ENCODE data around the gene SOX21.

DNA sequence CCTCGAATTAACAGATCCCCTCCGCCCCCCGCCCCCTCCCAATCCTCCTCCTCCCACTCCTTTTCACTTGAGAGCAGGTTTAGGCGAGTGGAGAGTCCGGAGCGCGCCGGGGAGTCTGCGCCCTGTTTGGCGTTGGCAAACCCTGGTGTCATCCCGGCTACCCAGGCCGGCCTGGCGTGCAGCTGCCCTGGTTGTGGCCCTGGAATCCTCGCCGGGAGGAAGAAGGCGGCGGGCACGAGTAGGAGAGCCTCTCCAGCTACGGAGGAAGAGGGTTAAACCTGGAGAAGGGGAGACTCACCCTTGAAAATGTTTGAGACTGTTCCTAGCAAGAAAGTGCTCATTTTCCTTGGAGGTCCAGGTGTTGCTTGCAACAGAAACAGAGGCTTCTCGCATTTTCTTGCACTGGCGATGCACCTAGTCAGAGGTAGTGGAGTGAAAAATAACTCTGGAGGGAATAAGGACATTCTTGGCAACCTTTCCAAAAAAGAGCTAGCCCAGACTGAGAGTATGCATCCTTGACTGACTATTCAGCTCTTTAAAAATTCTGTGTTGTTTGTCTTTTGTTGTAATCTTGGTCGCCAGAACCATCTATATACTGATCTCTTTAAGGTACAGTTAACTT is 1.3 kb upstream of the SOX21 start:
- TF ChIP-seq, protein P1, sequence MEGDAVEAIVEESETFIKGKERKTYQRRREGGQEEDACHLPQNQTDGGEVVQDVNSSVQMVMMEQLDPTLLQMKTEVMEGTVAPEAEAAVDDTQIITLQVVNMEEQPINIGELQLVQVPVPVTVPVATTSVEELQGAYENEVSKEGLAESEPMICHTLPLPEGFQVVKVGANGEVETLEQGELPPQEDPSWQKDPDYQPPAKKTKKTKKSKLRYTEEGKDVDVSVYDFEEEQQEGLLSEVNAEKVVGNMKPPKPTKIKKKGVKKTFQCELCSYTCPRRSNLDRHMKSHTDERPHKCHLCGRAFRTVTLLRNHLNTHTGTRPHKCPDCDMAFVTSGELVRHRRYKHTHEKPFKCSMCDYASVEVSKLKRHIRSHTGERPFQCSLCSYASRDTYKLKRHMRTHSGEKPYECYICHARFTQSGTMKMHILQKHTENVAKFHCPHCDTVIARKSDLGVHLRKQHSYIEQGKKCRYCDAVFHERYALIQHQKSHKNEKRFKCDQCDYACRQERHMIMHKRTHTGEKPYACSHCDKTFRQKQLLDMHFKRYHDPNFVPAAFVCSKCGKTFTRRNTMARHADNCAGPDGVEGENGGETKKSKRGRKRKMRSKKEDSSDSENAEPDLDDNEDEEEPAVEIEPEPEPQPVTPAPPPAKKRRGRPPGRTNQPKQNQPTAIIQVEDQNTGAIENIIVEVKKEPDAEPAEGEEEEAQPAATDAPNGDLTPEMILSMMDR (IDR thresholded peaks at IDR 0.05) = no peak
- no peak for TF ChIP-seq EP300 (IDR thresholded peaks at IDR 0.05)
- TF ChIP-seq POLR2AphosphoS5 (IDR thresholded peaks at IDR 0.05) = no peak
- TF ChIP-seq POLR2A (IDR thresholded peaks at IDR 0.05) = no peak
